ENCODE measurements around the gene RGS6. TPM values are rescaled to one million over a fixed set of nuclear protein-coding genes. Genes with fewer than 3 reads are reported as not detected.

RGS6 gene
- total RNA-seq, 2 experiments from 2014 or later = not detected

DNA sequence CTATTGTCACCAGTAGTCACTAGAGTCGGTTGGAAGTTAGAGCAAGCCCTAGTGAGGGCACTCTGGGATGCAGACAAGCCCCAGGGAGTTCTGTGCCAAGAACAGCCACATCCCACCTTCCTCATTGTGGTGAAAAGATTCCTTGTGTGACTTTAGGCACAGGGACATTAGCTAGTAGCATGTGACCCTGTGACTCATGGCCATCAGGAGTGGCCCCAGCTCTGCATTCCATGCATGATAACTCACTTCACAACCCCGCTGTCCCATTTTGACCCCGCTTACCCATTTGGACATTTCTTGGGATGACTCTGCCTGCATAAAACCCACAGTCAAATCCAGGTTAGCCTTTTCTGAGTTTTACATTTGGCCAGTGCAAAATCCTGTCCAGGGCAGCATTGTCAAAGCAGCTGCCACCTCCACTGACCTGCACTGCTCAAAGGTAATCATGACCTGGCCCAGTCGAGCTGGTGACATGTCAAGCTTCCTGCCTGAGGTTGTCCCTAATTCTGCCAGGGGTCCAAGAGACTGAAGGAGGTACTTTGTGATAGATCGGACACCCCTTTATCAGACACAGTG, 531.1 kb downstream of the RGS6 start:
- BruUV-seq (replicated peaks) = no TSS peak
- intact Hi-C loops (cut with micrococcal nuclease; ENCODE audit: unreplicated experiment) = no loop called here
- Histone ChIP-seq H3K27ac (ENCODE audit: low read depth, low read length, poor library complexity, severe bottlenecking) (no peak overlapping the region), H3K4me3 (ENCODE audit: low read depth, low read length, poor library complexity, severe bottlenecking) (no peak overlapping the region), H4K20me1 (ENCODE audit: insufficient read depth, low read length) (no peaks in the 10 kb centered on the region), H3K9me3 (ENCODE audit: low read length) (peaks cover 4% of the 10 kb centered on the region; the same call in 1 of the 2 replicates), H2AFZ (ENCODE audit: low read length) (no peak overlapping the region), H3K4me2 (ENCODE audit: low read length) (no peak overlapping the region), H3K79me2 (ENCODE audit: insufficient read depth, low read depth, low read length) (no peaks in the 10 kb centered on the region), H3K4me1 (ENCODE audit: insufficient read depth, low read length, poor library complexity, severe bottlenecking) (no peaks in the 10 kb centered on the region), H3K9me2 (ENCODE audit: insufficient read depth, low read length) (no peaks in the 10 kb centered on the region), H3K36me3 (ENCODE audit: insufficient read depth, low read length) (no peaks in the 10 kb centered on the region)
- POLR2A ChIA-PET = interaction anchor here (0.6 to 1.1 kb wide), 2 partner anchors 15 to 1651 kb away, joined by 3 to 4 read pairs; no protein-coding TSS in a partner anchor
- no peak for TF ChIP-seq EZH2phosphoT487 (IDR thresholded peaks at IDR 0.05; ENCODE audit: borderline replicate concordance, low read depth, low read length)
- TF ChIP-seq, protein P1, sequence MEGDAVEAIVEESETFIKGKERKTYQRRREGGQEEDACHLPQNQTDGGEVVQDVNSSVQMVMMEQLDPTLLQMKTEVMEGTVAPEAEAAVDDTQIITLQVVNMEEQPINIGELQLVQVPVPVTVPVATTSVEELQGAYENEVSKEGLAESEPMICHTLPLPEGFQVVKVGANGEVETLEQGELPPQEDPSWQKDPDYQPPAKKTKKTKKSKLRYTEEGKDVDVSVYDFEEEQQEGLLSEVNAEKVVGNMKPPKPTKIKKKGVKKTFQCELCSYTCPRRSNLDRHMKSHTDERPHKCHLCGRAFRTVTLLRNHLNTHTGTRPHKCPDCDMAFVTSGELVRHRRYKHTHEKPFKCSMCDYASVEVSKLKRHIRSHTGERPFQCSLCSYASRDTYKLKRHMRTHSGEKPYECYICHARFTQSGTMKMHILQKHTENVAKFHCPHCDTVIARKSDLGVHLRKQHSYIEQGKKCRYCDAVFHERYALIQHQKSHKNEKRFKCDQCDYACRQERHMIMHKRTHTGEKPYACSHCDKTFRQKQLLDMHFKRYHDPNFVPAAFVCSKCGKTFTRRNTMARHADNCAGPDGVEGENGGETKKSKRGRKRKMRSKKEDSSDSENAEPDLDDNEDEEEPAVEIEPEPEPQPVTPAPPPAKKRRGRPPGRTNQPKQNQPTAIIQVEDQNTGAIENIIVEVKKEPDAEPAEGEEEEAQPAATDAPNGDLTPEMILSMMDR (conservative IDR thresholded peaks at IDR 0.05; ENCODE audit: low read length) = no peak
- CTCF ChIA-PET (ENCODE audit: unreplicated experiment) = no interaction called here
- no peak for DNase-seq (ENCODE audit: low spot score)

- H4K20me1 ChIP-seq (ENCODE audit: insufficient read depth, low read length) = no peaks in the 10 kb centered on the region
- CTCF ChIA-PET (ENCODE audit: unreplicated experiment) = no interaction called here
- no peaks in the 10 kb centered on the region for H3K79me2 ChIP-seq (ENCODE audit: insufficient read depth, low read depth, low read length)
- no peak overlapping the region for H3K4me2 ChIP-seq (ENCODE audit: low read length)
- intact Hi-C loops (cut with micrococcal nuclease; ENCODE audit: unreplicated experiment) = no loop called here
- no peaks in the 10 kb centered on the region for H3K36me3 ChIP-seq (ENCODE audit: insufficient read depth, low read length)
- TF ChIP-seq EZH2phosphoT487 (IDR thresholded peaks at IDR 0.05; ENCODE audit: borderline replicate concordance, low read depth, low read length) = no peak
- TF ChIP-seq, protein P1 (conservative IDR thresholded peaks at IDR 0.05; ENCODE audit: low read length) = no peak
- POLR2A ChIA-PET = no interaction called here
- no peaks in the 10 kb centered on the region for H3K9me2 ChIP-seq (ENCODE audit: insufficient read depth, low read length)
- no peak for DNase-seq (ENCODE audit: low spot score)
- no peak overlapping the region for H2AFZ ChIP-seq (ENCODE audit: low read length)
- H3K27ac ChIP-seq (ENCODE audit: low read depth, low read length, poor library complexity, severe bottlenecking) = no peak overlapping the region
- H3K9me3 ChIP-seq (ENCODE audit: low read length) = peaks cover 4% of the 10 kb centered on the region; the same call in 1 of the 2 replicates
- no TSS peak for BruUV-seq (replicated peaks)
- no peak overlapping the region for H3K4me3 ChIP-seq (ENCODE audit: low read depth, low read length, poor library complexity, severe bottlenecking)
- no peaks in the 10 kb centered on the region for H3K4me1 ChIP-seq (ENCODE audit: insufficient read depth, low read length, poor library complexity, severe bottlenecking)
Measured at GRCh38 chr14:72464226-72464625, 532.0 kb downstream of the RGS6 start.

DNA sequence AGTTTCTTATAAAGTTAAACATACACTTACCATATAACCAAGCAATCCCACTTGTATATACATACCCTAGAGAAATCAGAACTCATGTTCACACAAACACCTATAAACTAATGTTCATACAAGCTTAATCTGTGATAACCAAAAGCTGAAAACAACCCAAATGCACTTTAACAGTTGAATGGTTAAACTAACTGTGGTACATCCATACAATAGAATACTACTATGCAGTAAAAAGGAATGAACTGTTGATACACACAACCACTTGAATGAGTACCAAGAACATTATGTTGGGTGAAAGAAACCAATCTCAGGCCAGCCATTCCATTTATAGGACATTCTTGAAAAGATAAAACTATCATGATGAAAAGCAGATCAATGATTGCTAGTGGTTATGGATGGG, 534.1 kb downstream of the RGS6 start:
- Histone ChIP-seq H3K27ac (ENCODE audit: low read depth, low read length, poor library complexity, severe bottlenecking) (no peak overlapping the region), H3K9me2 (ENCODE audit: insufficient read depth, low read length) (no peaks in the 10 kb centered on the region), H4K20me1 (ENCODE audit: insufficient read depth, low read length) (no peaks in the 10 kb centered on the region), H3K36me3 (ENCODE audit: insufficient read depth, low read length) (no peaks in the 10 kb centered on the region), H2AFZ (ENCODE audit: low read length) (no peak overlapping the region), H3K9me3 (ENCODE audit: low read length) (peaks cover 4% of the 10 kb centered on the region; the same call in 1 of the 2 replicates), H3K4me1 (ENCODE audit: insufficient read depth, low read length, poor library complexity, severe bottlenecking) (no peaks in the 10 kb centered on the region), H3K79me2 (ENCODE audit: insufficient read depth, low read depth, low read length) (no peaks in the 10 kb centered on the region), H3K4me3 (ENCODE audit: low read depth, low read length, poor library complexity, severe bottlenecking) (no peak overlapping the region), H3K4me2 (ENCODE audit: low read length) (no peak overlapping the region)
- CTCF ChIA-PET (ENCODE audit: unreplicated experiment) = no interaction called here
- no TSS peak for BruUV-seq (replicated peaks)
- no peak for TF ChIP-seq EZH2phosphoT487 (IDR thresholded peaks at IDR 0.05; ENCODE audit: borderline replicate concordance, low read depth, low read length)
- TF ChIP-seq, protein P1 (conservative IDR thresholded peaks at IDR 0.05; ENCODE audit: low read length) = no peak
- DNase-seq (ENCODE audit: low spot score) = no peak
- POLR2A ChIA-PET = interaction anchor here (0.7 kb wide), 1 partner anchor 1456 kb away, joined by 3 read pairs; no protein-coding TSS in a partner anchor
- intact Hi-C loops (cut with micrococcal nuclease; ENCODE audit: unreplicated experiment) = no loop called here

Data from OCI-LY7 (cell line).